K562 (cell line): ENCODE data around the gene HSD17B12. TPM values are rescaled to one million over a fixed set of nuclear protein-coding genes. Genes with fewer than 3 reads are reported as not detected.
"Not testable (repeated sequence)": the region's sequence is repeated elsewhere in the genome, so short reads cannot be mapped to it uniquely, and the experiment has no call there.

Experiments
- ATAC-seq: fragments of 200-7000 bp; cut with Tn5 transposase; 3 replicates; pipeline ENCODE4 v1.9.1; 2020; ENCODE audit warnings: moderate library complexity
- BruUV-seq: library from RNA; stranded (reverse); fragments of 400-500 nt; replicated peaks from 2 replicates; lab custom pipeline; 2021; lab: Mats Ljungman, UMichigan
- CTCF ChIA-PET: fragments of 300-600 bp; formaldehyde crosslinking; extraction: SDS; loops from one replicate; lab custom pipeline; 2021; ENCODE audit warnings: low intra/inter-chr PET ratio; lab: Yijun Ruan, JAX
- POLR2A ChIA-PET: fragments of 300-600, 350-650 bp; sonication (Branson Sonifier 250); formaldehyde crosslinking; extraction: SDS; loops from one replicate; lab custom pipeline; 2021; ENCODE audit warnings: antibody characterized with exemption, inconsistent platforms; lab: Yijun Ruan, JAX
- DNase-seq, 4 experiments: peaks; one replicate each; pipeline versions ENCODE4 v3.0.0 to v3.0.0-alpha.2; 2011 to 2018; ENCODE audit warnings: low spot score in 3 of 4, mixed read lengths in 3 of 4; ENCODE audit errors: extremely low read depth in 1 of 4
- FAIRE-seq: peaks from 2 replicates; lab custom pipeline; 2011; peaks lifted over from hg19 to GRCh38; lab: Jason Lieb, UNC
- H2AFZ ChIP-seq: 2 replicates; pipeline ENCODE4 v1.6.0; 2011; ENCODE audit warnings: low read depth, low read length, control low read depth, inconsistent platforms
- H3K27ac ChIP-seq: fragments of 200-600 bp; 3 replicates; pipeline ENCODE4 v1.8.0; 2011; ENCODE audit warnings: low read depth, mild to moderate bottlenecking, control low read depth, inconsistent platforms, low read length, moderate library complexity, mixed read lengths; ENCODE audit errors: extremely low read depth
- H3K27me3 ChIP-seq, 2 experiments: fragments of 300-600 bp in 1 of 2; 2 replicates in 1 of 2; 3 replicates in 1 of 2; pipeline versions ENCODE4 v1.6.0 to v1.8.0; 2011; ENCODE audit warnings: inconsistent platforms in 2 of 2, low read length in 2 of 2, mild to moderate bottlenecking in 1 of 2, mixed read lengths in 1 of 2, moderate library complexity in 1 of 2; ENCODE audit not compliant: control insufficient read depth in 2 of 2, insufficient read depth in 2 of 2
- H3K36me3 ChIP-seq: fragments of 300-600 bp; 3 replicates; pipeline ENCODE4 v1.8.0; 2011; ENCODE audit warnings: mild to moderate bottlenecking, low read length, inconsistent platforms; ENCODE audit not compliant: control insufficient read depth, insufficient read depth
- H3K4me1 ChIP-seq, 2 experiments: fragments of 200-600 bp in 1 of 2; replicated peaks in 1 of 2; 2 replicates in 1 of 2; 3 replicates in 1 of 2; pipeline versions ENCODE4 v1.5.1 to v1.8.0; 2011; ENCODE audit warnings: inconsistent platforms in 2 of 2, low read length in 2 of 2, mild to moderate bottlenecking in 1 of 2, mixed read lengths in 1 of 2, moderate library complexity in 1 of 2; ENCODE audit not compliant: control insufficient read depth in 2 of 2, insufficient read depth in 2 of 2
- H3K4me2 ChIP-seq: 2 replicates; pipeline ENCODE4 v1.6.1; 2011; ENCODE audit warnings: low read length, control low read depth, inconsistent platforms, mixed read lengths; ENCODE audit not compliant: insufficient read depth
- H3K4me3 ChIP-seq: fragments of 200-600 bp; sonication (generic), shearing (Covaris generic); 2 replicates; pipeline ENCODE4 v1.5.1; 2016; ENCODE audit warnings: control low read depth, inconsistent platforms
- H3K79me2 ChIP-seq: fragments of 200-600 bp; 3 replicates; pipeline ENCODE4 v1.8.0; 2011; ENCODE audit warnings: low read length, inconsistent platforms; ENCODE audit not compliant: control insufficient read depth, insufficient read depth
- H3K9ac ChIP-seq, 2 experiments: 2 replicates each; pipeline versions ENCODE4 v1.6.0 to v1.6.1; 2011; ENCODE audit warnings: low read depth in 2 of 2, low read length in 2 of 2, control low read depth in 1 of 2, inconsistent platforms in 1 of 2, mild to moderate bottlenecking in 1 of 2, mixed read lengths in 1 of 2; ENCODE audit not compliant: insufficient read depth in 1 of 2
- H3K9me1 ChIP-seq: one replicate; pipeline ENCODE4 v1.6.0; 2011; ENCODE audit warnings: inconsistent platforms, mild to moderate bottlenecking, low read length, moderate library complexity; ENCODE audit not compliant: control insufficient read depth, insufficient read depth
- H3K9me3 ChIP-seq: replicated peaks from 2 replicates; pipeline ENCODE4 v1.5.1; 2011; ENCODE audit warnings: low read depth, low read length, inconsistent platforms; ENCODE audit not compliant: control insufficient read depth, insufficient read depth
- H4K20me1 ChIP-seq: replicated peaks from 2 replicates; pipeline ENCODE4 v1.6.1; 2011; ENCODE audit warnings: low read length, inconsistent platforms, mixed read lengths; ENCODE audit not compliant: control insufficient read depth, insufficient read depth
- BHLHE40 ChIP-seq: IDR thresholded peaks from 2 replicates; pipeline ENCODE4 v1.6.1; 2011; ENCODE audit warnings: low read length, improper control_type of control experiment
- ZNF316 ChIP-seq: fragments of 450-650 bp; IDR thresholded peaks from 2 replicates; pipeline ENCODE4 v1.6.1; 2016
- WGBS: fragments of 100-300 bp; shearing (Covaris generic); methylation state at CpG from one replicate; pipeline ENCODE4 v1.1.6; 2016; ENCODE audit warnings: low coverage, mixed read lengths; ENCODE audit not compliant: insufficient coverage; ENCODE audit errors: missing lambda C conversion rate; 5-methylcytosine and 5-hydroxymethylcytosine counted together
- in situ Hi-C: fragments of 300-500 bp; cut with MboI; formaldehyde crosslinking; loops from 4 replicates; pipeline ENCODE4 v1.15.0; 2018; ENCODE audit warnings: inconsistent platforms, mixed read lengths
- intact Hi-C: fragments of 100-400 bp; cut with micrococcal nuclease; formaldehyde crosslinking; loops from 2 replicates; pipeline ENCODE4 v1.14.2; 2022
- polyA plus RNA-seq, 8 experiments: library from polyadenylated mRNA; depleted of rRNA in 4 of 8; stranded (reverse) in 5 of 8; unstranded in 3 of 8; fragments of >200 nt; fragmentation: Nextera tagmentation in 2 of 8; fragmentation: Illumina TruSeq in 1 of 8; extraction: Ambion mirVana in 2 of 8; extraction: Trizol in 1 of 8; gene quantifications; 2 replicates each; pipeline versions ENCODE4 v1.2.1 to v1.2.3, GENCODE V29; 2011 to 2014; ENCODE audit warnings: inconsistent platforms in 1 of 8, missing spikeins in 1 of 8
- total RNA-seq, 7 experiments: library from RNA; depleted of rRNA in 6 of 7; stranded (reverse); fragments of >200 nt in 6 of 7; fragmentation: Illumina TruSeq in 2 of 7; extraction: Trizol in 2 of 7; gene quantifications; 2 replicates each; pipeline versions ENCODE4 v1.2.1 to v1.2.3, GENCODE V29; 2011 to 2021; ENCODE audit warnings: low replicate concordance in 1 of 7
- TF ChIP-seq, protein P1 (sequence below): fragments of 450-650 bp; IDR thresholded peaks from 2 replicates; pipeline ENCODE4 v1.6.1; 2018; ENCODE audit not compliant: partially characterized antibody

HSD17B12 gene
- total and polyA plus RNA-seq, 9 of the 15 experiments (the other 6 are each of a cell fraction or from before 2014, with no cell fraction given) = 9.1 to 34.5 (median 23.3) TPM

DNA sequence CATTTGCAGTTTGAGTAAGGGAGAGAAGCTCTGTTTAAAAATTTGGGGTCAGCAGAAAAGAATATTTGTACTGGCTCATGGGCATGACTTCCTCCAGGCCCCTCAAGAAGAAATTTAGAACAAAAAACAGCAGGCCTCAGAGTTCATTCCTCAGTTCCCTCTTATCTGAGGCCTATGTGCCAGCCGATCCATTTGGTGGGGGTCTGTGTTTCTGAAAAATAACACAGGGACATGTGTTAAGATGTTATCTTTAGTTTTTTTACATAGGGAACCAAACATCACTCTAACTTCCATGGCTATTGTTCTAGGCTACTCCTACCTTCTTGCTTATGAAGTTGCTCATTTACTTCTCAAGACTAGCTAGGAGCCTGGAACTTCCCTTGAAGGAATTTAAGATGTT, 16.2 kb upstream of the HSD17B12 start:
- 17% methylated on average over 1 of the region's 1 CpG for WGBS
- CTCF ChIA-PET = no interaction called here
- Histone ChIP-seq H3K27ac (no peak overlapping the region), H3K36me3 (no peaks in the 10 kb centered on the region), H3K4me1 (no peaks in the 10 kb centered on the region; a peak in 2 of 5 replicates), H4K20me1 (no peaks in the 10 kb centered on the region), H3K27me3 (no peaks in the 10 kb centered on the region), H2AFZ (peak overlapping the region; percentile 35), H3K4me2 (no peak overlapping the region), H3K79me2 (no peaks in the 10 kb centered on the region), H3K9me3 (no peaks in the 10 kb centered on the region), H3K9ac (no peak overlapping the region), H3K4me3 (no peak overlapping the region), H3K9me1 (no peaks in the 10 kb centered on the region)
- no peak for FAIRE-seq
- POLR2A ChIA-PET = no interaction called here
- no peak for DNase-seq
- TF ChIP-seq, protein P1, sequence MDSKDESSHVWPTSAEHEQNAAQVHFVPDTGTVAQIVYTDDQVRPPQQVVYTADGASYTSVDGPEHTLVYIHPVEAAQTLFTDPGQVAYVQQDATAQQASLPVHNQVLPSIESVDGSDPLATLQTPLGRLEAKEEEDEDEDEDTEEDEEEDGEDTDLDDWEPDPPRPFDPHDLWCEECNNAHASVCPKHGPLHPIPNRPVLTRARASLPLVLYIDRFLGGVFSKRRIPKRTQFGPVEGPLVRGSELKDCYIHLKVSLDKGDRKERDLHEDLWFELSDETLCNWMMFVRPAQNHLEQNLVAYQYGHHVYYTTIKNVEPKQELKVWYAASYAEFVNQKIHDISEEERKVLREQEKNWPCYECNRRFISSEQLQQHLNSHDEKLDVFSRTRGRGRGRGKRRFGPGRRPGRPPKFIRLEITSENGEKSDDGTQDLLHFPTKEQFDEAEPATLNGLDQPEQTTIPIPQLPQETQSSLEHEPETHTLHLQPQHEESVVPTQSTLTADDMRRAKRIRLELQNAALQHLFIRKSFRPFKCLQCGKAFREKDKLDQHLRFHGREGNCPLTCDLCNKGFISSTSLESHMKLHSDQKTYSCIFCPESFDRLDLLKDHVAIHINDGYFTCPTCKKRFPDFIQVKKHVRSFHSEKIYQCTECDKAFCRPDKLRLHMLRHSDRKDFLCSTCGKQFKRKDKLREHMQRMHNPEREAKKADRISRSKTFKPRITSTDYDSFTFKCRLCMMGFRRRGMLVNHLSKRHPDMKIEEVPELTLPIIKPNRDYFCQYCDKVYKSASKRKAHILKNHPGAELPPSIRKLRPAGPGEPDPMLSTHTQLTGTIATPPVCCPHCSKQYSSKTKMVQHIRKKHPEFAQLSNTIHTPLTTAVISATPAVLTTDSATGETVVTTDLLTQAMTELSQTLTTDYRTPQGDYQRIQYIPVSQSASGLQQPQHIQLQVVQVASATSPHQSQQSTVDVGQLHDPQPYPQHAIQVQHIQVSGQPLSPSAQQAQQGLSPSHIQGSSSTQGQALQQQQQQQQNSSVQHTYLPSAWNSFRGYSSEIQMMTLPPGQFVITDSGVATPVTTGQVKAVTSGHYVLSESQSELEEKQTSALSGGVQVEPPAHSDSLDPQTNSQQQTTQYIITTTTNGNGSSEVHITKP = peak; percentile 66
- TF ChIP-seq ZNF316 (0 out of 2 replicates have a peak, but pooled peaks have one; percentile 10), BHLHE40 (no peak)
- ATAC-seq = no peak
- BruUV-seq = no TSS peak
- in situ Hi-C loops = no loop called here
- intact Hi-C loops = no loop called here

DNA sequence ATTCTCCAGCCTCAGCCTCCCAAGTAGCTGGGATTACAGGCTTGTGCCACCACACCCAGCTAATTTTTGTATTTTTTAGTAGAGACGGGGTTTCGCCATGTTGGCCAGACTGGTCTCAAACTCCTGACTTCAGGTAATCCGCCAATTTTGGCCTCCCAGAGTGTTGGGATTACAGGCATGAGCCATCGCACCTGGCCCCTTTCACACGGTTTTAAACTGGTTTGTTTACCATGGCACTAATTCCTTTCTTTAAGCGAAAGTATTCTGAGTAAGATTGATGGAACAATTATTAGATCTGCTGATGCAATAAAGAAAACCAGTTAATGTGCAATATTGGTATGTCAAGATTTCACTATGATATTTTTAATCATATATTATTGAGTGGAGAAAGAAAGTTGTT, 9.3 kb upstream of the HSD17B12 start:
- DNase-seq, H3K4me1 ChIP-seq, BruUV-seq, H3K79me2 ChIP-seq, CTCF ChIA-PET, ATAC-seq, H2AFZ ChIP-seq, H3K27ac ChIP-seq, H3K4me2 ChIP-seq, H4K20me1 ChIP-seq, H3K36me3 ChIP-seq, FAIRE-seq, H3K9ac ChIP-seq, H3K9me1 ChIP-seq, POLR2A ChIA-PET, H3K27me3 ChIP-seq, in situ Hi-C loops, intact Hi-C loops, H3K9me3 ChIP-seq, H3K4me3 ChIP-seq: not testable (repeated sequence)
- 58% methylated on average over 6 of the region's 6 CpGs for WGBS
